GM18873 (cell line): ENCODE results near the gene PRSS1.

Source experiments
- ATAC-seq: cut with Tn5 transposase; IDR thresholded peaks from one replicate; pipeline ENCODE4 v1.9.1; 2021; ENCODE audit warnings: mild to moderate bottlenecking, moderate library complexity, moderate number of reproducible peaks; ENCODE audit not compliant: unreplicated experiment, low FRiP score

Gene PRSS1

DNA sequence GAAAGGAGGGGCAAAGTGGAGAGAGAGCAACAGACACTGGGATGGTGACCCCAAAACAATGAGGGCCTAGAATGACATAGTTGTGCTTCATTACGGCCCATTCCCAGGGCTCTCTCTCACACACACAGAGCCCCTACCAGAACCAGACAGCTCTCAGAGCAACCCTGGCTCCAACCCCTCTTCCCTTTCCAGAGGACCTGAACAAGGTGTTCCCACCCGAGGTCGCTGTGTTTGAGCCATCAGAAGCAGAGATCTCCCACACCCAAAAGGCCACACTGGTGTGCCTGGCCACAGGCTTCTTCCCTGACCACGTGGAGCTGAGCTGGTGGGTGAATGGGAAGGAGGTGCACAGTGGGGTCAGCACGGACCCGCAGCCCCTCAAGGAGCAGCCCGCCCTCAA lies 42.2 kb downstream of the PRSS1 start:
- ATAC-seq = no peak

DNA sequence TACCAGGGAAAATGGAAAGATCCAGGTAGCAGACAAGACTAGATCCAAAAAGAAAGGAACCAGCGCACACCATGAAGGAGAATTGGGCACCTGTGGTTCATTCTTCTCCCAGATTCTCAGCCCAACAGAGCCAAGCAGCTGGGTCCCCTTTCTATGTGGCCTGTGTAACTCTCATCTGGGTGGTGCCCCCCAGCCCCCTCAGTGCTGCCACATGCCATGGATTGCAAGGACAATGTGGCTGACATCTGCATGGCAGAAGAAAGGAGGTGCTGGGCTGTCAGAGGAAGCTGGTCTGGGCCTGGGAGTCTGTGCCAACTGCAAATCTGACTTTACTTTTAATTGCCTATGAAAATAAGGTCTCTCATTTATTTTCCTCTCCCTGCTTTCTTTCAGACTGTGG lies 42.9 kb downstream of the PRSS1 start:
- no peak for ATAC-seq

DNA sequence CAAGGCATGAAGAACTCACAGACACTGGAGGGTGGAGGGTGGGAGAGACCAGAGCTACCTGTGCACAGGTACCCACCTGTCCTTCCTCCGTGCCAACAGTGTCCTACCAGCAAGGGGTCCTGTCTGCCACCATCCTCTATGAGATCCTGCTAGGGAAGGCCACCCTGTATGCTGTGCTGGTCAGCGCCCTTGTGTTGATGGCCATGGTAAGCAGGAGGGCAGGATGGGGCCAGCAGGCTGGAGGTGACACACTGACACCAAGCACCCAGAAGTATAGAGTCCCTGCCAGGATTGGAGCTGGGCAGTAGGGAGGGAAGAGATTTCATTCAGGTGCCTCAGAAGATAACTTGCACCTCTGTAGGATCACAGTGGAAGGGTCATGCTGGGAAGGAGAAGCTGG lies 43.3 kb downstream of the PRSS1 start:
- no peak for ATAC-seq

DNA sequence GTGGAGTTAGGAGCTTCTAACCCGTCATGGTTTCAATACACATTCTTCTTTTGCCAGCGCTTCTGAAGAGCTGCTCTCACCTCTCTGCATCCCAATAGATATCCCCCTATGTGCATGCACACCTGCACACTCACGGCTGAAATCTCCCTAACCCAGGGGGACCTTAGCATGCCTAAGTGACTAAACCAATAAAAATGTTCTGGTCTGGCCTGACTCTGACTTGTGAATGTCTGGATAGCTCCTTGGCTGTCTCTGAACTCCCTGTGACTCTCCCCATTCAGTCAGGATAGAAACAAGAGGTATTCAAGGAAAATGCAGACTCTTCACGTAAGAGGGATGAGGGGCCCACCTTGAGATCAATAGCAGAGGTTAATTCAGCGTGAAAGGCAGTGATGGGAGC lies 43.9 kb downstream of the PRSS1 start:
- no peak for ATAC-seq

DNA sequence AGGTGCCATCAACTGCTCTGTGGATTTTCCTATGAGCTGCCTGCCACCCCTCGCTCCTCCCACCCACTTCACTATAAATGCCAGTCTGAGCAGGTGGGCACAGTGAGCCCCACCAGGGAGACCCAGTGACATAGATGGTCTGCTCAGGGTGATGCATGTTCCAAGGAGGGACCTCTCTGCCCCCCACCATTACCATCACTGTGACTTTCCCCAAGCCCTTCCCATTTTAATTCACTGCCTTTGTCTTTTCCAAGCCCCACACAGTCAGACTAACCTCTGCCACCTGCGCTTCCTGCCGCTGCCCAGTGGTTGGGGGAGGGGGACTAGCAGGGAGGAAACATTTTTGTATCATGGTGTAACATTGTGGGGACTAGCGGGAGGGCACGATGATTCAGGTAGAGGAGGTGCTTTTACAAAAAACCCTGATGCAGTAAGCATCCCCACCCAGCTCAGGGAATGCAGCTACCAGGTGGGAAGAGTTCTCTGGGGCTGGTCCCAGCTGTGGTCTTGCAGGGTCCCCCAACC lies 46.1 kb downstream of the PRSS1 start:
- no peak for ATAC-seq

DNA sequence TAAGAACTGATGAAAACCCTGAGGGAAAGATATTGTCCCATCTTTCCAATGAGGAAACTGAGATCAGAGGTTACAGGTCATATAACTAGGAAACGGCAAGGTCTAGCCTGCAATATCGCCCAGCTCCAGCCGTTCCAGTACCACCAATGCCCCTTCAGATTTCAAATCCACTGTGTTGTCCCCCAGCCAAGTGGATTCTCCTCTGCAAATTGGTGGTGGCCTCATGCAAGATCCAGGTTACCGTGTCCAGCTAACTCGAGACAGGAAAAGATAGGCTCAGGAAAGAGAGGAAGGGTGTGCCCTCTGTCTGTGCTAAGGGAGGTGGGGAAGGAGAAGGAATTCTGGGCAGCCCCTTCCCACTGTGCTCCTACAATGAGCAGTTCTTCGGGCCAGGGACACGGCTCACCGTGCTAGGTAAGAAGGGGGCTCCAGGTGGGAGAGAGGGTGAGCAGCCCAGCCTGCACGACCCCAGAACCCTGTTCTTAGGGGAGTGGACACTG lies 46.8 kb downstream of the PRSS1 start:
- no peak for ATAC-seq

DNA sequence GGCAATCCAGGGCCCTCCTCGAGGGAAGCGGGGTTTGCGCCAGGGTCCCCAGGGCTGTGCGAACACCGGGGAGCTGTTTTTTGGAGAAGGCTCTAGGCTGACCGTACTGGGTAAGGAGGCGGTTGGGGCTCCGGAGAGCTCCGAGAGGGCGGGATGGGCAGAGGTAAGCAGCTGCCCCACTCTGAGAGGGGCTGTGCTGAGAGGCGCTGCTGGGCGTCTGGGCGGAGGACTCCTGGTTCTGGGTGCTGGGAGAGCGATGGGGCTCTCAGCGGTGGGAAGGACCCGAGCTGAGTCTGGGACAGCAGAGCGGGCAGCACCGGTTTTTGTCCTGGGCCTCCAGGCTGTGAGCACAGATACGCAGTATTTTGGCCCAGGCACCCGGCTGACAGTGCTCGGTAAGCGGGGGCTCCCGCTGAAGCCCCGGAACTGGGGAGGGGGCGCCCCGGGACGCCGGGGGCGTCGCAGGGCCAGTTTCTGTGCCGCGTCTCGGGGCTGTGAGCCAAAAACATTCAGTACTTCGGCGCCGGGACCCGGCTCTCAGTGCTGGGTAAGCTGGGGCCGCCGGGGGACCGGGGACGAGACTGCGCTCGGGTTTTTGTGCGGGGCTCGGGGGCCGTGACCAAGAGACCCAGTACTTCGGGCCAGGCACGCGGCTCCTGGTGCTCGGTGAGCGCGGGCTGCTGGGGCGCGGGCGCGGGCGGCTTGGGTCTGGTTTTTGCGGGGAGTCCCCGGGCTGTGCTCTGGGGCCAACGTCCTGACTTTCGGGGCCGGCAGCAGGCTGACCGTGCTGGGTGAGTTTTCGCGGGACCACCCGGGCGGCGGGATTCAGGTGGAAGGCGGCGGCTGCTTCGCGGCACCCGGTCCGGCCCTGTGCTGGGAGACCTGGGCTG lies 47.5 kb downstream of the PRSS1 start:
- no peak for ATAC-seq

DNA sequence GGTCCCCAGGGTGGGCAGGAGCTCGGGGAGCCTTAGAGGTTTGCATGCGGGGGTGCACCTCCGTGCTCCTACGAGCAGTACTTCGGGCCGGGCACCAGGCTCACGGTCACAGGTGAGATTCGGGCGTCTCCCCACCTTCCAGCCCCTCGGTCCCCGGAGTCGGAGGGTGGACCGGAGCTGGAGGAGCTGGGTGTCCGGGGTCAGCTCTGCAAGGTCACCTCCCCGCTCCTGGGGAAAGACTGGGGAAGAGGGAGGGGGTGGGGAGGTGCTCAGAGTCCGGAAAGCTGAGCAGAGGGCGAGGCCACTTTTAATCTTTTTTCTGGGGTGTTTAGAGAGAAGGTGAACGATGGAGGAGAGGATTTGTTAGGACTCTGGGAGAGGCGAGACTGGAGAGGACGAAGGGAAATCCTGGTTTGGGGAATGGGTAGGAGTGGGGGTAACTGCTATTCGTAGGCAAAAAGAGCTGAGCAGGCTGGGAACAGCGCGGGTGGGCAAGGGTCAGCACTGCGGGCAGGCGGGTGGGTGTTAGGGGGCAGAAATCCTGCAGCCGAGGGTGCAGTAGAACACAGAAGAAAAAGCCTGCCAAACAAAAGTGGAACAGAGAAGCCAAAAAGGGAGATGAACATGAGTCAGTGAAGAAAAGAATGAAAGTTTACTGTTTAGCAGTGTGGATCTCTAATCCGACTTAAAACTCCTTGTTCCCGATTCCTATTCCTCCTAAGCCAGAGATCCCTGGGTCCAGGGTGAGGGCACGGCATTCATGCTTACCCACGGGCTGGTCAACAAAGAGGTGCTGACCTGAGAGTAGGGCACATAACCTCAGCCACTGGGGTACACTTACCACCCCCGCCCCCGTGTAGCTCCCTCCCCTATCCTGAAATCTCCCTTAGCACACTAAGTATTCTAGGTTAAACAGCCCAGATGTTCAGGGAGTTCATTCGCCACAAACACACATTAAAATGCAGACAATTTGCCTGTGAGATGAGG lies 48.4 kb downstream of the PRSS1 start:
- no peak for ATAC-seq

DNA sequence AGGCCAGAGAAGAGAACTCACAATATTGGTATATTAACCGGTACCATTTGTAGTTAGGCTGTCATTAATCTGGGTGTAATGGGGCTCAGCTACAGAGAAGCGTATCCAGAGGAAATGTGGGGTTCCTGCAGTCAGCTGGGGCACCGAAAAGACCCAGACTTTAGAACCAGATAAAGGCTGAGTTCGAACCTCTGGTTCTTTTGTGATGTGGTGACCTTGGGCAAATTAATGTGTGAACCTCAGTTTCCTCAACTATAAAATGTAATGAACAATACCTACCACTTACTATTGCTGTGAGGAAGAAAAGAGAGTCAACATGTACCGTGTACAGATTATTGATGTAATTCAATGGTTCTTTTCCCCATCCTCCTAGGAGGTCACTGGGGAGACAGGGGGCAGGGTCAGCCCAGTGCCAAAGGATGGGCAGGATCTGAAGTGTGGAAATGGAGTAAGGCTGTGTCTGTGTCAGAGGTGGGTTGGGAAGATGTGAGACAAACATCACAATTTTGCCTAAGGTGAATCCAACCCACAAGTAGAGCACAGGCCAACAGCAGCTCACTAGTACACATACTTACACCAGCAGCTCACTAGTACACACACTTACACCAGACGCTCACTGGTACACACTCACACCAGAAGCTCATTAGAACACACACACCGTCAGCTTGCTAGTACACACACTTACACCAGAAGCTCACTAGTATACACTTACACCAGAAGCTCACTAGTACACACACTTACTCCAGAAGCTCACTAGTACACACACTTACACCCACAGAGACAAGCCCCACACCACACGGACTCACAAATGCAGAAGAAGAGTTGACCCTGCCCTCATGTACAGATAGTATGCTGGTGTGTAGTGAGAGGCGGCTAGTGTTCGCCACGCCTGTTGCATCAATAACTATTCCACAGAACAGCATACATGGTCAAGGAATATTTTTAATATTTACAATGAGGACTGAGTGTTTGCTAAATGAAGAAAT lies 49.5 kb downstream of the PRSS1 start:
- no peak for ATAC-seq

DNA sequence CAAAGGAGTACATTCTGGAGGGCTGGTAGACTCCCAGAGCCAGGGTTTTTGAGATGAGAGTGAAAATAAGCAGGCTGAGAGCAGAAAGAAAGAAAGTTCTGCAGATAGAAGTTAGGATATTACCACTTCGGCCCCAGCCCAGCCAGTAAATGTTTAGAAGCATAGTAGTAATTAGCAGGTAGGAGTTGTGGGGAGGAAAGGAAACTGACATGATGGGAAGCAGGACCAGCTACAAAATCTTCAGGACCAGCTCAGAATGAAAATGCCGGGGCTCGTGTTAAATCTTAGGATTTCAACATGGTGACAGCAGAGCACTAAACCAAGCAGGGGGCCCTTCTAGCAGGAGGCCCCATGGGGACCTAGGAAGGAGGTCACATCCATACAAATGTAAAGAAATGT lies 50.2 kb downstream of the PRSS1 start:
- no peak for ATAC-seq

DNA sequence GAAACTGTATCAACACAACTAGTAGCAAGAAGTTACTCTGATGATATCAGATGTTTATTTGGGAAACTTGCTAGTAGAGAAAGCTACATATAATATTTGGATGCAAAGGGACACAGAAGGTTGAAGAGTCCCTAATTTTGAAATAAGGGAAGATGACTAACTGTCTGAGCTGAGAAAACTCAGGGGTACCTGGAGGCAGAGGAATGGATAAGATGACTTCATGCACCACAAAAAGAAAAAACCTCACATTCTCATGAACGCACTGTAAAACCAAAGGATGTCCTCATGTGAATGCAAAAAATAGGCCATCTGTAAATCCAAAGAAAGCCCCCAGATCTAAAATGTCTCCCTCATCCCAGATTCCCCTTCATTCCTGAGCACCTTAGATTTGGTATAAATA lies 50.8 kb downstream of the PRSS1 start:
- no peak for ATAC-seq

DNA sequence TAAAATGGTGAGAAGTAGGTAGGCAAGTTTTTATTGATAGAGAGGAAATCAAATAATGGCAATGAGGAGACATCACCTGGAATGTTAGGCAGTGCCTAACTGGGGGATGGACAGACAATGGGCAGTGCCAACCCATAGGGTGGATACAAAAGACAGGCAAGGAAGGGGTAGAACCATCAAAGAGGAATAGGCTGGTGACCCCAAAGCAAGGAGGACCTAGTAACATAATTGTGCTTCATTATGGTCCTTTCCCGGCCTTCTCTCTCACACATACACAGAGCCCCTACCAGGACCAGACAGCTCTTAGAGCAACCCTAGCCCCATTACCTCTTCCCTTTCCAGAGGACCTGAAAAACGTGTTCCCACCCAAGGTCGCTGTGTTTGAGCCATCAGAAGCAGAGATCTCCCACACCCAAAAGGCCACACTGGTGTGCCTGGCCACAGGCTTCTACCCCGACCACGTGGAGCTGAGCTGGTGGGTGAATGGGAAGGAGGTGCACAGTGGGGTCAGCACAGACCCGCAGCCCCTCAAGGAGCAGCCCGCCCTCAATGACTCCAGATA lies 51.5 kb downstream of the PRSS1 start:
- no peak for ATAC-seq

DNA sequence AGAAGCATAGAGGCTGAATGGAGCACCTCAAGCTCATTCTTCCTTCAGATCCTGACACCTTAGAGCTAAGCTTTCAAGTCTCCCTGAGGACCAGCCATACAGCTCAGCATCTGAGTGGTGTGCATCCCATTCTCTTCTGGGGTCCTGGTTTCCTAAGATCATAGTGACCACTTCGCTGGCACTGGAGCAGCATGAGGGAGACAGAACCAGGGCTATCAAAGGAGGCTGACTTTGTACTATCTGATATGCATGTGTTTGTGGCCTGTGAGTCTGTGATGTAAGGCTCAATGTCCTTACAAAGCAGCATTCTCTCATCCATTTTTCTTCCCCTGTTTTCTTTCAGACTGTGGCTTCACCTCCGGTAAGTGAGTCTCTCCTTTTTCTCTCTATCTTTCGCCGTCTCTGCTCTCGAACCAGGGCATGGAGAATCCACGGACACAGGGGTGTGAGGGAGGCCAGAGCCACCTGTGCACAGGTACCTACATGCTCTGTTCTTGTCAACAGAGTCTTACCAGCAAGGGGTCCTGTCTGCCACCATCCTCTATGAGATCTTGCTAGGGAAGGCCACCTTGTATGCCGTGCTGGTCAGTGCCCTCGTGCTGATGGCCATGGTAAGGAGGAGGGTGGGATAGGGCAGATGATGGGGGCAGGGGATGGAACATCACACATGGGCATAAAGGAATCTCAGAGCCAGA lies 52.5 kb downstream of the PRSS1 start:
- ATAC-seq = no peak

DNA sequence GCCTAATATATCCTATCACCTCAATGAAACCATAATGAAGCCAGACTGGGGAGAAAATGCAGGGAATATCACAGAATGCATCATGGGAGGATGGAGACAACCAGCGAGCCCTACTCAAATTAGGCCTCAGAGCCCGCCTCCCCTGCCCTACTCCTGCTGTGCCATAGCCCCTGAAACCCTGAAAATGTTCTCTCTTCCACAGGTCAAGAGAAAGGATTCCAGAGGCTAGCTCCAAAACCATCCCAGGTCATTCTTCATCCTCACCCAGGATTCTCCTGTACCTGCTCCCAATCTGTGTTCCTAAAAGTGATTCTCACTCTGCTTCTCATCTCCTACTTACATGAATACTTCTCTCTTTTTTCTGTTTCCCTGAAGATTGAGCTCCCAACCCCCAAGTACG lies 53.0 kb downstream of the PRSS1 start:
- no peak for ATAC-seq
